SH-SY5Y (cell line): ENCODE measurements around the gene WDFY4.

Source experiments
- GATA2 ChIP-seq: IDR thresholded peaks from 2 replicates; pipeline ENCODE4 v1.6.1; 2011; ENCODE audit warnings: mild to moderate bottlenecking, low read depth, low read length
- GATA3 ChIP-seq: IDR thresholded peaks from 2 replicates; pipeline ENCODE4 v1.6.1; 2011; ENCODE audit warnings: low read depth, mild to moderate bottlenecking, low read length, moderate library complexity

DNA sequence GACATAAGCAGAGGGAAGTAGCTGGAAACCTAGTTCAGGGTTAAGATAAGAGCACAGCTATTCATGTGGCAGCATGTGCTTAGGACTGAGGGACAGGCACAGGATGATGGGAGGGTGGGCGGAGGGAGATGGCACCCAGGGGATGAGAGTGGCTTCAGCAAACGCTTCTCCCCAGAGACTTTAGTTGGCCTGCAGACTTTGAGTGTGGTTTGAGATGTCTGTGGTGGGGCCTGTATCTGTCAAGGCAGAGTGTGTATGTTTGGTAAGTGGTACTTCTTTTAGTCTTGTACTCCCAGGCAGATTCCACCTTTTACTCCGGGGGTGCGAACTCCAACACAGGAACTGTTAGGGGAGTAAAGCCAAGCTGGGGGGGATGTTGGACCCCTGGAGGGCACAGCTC, 88.9 kb downstream of the WDFY4 start:
- TF ChIP-seq GATA2 (no peak), GATA3 (no peak)
